ENCODE measurements around the gene ABCA7.

DNA sequence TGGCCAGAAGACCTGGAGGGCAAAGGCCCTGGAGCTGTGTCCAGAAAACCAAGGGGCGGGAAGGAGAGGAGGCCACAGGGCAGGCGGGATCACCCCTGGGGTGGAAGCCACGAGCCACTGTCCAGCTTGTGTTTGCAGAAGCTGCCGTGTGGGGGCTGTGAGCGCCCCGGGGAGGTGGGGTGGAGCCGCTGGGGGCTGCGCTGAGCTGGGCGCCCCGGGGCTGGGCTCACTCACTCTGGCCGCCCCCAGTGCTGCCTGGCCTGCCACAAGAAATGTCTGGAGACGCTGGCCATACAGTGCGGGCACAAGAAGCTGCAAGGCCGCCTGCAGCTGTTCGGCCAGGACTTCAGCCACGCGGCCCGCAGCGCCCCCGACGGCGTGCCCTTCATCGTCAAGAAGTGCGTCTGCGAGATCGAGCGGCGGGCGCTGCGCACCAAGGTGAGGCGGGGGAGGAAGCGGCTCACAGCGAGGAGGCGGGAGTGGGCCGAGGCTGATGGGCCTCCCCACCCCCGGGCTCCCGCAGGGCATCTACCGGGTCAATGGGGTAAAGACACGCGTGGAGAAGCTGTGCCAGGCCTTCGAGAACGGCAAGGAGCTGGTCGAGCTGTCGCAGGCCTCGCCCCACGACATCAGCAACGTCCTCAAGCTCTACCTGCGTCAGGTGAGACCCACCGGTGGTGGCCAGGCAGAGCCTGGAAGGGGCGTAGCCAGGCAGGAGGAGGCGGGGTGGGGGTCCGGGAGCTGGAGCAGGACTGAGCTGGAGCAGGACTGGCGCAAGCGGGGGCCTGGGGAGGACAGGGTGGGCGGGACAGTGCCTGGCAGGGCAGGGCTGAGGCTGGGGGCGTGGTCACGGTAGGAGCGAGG lies 41.6 kb downstream of the ABCA7 start:
- TF ChIP-seq ZNF274 (IDR thresholded peaks at IDR 0.05; ENCODE audit: low read depth, low read length) = no peak
- TF ChIP-seq, protein P1, sequence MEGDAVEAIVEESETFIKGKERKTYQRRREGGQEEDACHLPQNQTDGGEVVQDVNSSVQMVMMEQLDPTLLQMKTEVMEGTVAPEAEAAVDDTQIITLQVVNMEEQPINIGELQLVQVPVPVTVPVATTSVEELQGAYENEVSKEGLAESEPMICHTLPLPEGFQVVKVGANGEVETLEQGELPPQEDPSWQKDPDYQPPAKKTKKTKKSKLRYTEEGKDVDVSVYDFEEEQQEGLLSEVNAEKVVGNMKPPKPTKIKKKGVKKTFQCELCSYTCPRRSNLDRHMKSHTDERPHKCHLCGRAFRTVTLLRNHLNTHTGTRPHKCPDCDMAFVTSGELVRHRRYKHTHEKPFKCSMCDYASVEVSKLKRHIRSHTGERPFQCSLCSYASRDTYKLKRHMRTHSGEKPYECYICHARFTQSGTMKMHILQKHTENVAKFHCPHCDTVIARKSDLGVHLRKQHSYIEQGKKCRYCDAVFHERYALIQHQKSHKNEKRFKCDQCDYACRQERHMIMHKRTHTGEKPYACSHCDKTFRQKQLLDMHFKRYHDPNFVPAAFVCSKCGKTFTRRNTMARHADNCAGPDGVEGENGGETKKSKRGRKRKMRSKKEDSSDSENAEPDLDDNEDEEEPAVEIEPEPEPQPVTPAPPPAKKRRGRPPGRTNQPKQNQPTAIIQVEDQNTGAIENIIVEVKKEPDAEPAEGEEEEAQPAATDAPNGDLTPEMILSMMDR (IDR thresholded peaks at IDR 0.05 in 2 of 3, conservative IDR thresholded peaks at IDR 0.05 in 1 of 3; ENCODE audit: borderline replicate concordance in 1 of 3, insufficient read depth in 1 of 3, low read depth in 2 of 3, low read length in 2 of 3) = no peak
- TF ChIP-seq POLR2A (IDR thresholded peaks at IDR 0.05; ENCODE audit: borderline replicate concordance, extremely low read depth, insufficient read depth, insufficient read length) = no peak
- no peak for TF ChIP-seq EZH2 (IDR thresholded peaks at IDR 0.05)
- no peak for TF ChIP-seq RAD21 (IDR thresholded peaks at IDR 0.05; ENCODE audit: low read depth)
- no peak for TF ChIP-seq POLR2AphosphoS5 (IDR thresholded peaks at IDR 0.05; ENCODE audit: low read depth, low read length)
- no peak for TF ChIP-seq TCF7L2 (IDR thresholded peaks at IDR 0.05; ENCODE audit: borderline replicate concordance, extremely low read depth, insufficient read depth, insufficient read length)
- no peak for TF ChIP-seq FOSL1 (IDR thresholded peaks at IDR 0.05; ENCODE audit: low read depth)
- no peak for TF ChIP-seq EGR1 (IDR thresholded peaks at IDR 0.05; ENCODE audit: low read depth)
- TF ChIP-seq CEBPB (IDR thresholded peaks at IDR 0.05; ENCODE audit: low read depth) = no peak

Data from HCT116 (cell line).